ENCODE results near the gene SKI.

Gene SKI

DNA sequence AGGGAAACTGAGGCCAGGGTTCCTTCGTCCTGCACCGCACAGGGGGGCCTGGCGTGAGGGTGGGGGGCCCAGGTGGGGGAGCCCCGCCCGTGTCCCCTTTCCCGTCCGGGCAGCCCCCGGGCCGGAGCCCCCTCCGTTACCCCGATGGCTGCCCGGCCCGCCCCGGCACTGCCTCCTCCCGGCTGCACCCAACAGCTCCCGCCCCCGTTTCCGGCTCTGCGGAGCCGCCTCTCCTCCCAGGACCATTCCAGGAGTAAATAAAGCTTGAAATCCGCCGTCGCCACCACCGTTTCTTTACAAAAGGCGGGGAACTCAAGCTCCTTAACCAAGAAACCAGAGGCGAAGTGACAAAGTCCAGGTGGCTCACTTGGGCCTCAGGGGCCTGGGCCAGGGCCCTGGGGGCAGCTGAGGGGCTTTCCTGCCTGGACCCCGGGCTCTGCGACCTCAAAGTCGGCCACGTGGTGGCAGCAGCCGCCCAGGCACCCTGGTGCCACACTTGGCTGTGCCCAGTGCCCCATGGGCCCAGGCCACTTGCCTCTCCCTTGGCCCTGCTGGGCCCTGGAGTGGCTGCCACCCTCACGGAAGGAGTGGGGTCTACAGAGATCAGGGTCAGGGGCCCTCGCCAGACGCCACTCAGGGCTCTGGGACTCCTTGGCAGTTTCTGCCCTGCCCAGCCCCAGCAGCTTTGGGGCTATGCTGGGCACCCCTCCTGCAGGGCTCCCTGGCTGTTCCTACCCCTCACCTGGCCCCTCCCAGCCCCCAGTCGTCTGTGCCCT, 33.0 kb upstream of the SKI start:
- peak; percentile 81 for DNase-seq

DNA sequence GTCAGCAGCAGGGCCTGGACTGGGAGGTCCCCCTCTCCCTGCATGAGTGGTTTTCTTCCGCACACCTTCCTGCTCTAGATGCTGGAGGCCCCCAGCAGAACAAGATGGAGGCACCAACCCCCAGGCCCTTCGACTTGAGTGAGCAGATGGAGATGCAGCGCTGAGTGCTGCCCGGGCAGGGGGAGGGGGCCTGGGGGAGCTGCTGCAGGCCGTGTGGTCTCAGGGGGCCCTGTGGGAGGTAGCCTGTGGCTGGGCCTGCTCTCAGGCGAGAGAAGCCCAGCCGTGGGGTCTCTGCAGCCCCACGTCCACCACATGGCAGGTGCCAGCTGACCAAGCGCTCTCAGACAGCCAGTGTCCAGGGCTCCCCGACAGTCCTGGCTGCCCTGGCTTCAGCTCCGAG, 32.3 kb upstream of the SKI start:
- no peak for DNase-seq

DNA sequence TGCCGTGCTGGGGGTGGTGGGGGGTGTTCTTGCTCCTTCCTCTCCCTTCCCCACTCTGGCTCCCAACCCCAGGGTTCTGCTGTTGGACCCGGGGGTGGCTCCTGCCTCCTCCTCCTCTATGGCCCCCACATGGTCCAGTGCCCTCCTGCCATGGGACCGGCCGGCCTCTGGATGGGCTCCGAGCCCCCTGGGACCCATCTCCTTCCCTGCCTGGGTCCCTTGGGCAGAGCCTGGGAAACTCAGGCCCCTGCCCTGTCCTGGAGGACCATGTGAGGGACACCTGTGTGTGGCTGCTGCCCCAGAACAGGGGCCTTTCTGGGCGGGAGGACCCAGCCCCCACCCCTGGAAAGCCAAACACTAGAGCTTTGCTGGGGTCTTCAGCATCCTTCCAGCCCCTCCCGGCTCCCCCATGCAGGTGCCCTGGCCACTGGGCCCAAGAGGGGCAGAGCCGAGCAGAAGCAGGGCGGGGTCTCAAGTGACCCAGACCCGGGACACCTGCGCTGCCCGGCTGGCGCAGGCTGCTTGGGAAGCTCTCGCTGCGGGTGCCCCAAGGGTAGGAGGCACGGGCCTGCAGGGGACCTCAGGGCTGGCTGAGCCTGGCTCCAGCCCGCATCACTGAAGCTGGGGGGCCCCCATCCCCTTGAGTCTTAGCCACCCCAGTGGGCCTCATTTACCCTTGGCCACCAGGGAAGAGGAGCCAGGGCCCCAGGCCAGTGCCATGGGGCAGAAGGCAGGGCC, 31.0 kb upstream of the SKI start:
- DNase-seq = no peak

DNA sequence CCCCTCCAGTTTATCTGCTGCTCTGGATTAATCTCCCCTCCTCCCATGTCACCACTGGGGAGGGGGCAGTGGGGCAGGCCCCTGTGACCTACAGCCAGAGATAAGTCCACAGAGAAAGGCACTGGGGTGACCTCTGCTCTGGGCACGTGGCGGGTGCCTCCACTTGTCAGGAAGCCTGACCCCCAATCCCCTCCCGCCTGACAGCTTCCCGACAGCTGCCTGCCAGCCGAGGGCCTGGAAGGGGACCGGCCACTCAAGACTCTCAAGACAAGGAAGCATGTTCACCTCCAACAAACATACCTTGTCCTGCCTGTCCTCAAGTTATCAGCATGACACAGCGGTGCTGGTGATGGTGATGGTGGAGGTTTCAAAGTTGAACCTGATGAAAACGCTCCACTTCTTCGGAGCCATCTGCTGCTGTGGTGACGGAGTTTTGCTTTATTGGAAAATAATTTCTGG, 30.4 kb upstream of the SKI start:
- DNase-seq = no peak

DNA sequence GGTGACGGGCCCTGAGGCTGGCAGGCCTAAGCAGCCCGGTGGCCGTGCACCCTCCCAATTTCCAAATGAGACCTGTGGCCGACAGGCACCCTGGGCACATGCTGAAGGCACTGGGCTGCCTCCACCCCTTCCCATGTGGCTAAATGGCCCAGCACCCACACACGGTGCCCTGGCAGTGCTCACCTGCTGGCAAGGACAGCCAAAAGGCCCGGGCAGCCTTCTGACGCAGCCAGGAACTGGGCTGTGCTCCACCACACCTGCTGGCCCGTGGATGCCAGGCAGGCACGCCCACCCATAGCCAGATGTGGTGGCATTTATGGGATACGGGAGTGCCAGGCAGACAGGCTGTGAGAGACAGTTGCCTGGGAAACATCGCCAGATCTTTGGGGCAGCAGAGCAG, 29.5 kb upstream of the SKI start:
- DNase-seq = no peak

DNA sequence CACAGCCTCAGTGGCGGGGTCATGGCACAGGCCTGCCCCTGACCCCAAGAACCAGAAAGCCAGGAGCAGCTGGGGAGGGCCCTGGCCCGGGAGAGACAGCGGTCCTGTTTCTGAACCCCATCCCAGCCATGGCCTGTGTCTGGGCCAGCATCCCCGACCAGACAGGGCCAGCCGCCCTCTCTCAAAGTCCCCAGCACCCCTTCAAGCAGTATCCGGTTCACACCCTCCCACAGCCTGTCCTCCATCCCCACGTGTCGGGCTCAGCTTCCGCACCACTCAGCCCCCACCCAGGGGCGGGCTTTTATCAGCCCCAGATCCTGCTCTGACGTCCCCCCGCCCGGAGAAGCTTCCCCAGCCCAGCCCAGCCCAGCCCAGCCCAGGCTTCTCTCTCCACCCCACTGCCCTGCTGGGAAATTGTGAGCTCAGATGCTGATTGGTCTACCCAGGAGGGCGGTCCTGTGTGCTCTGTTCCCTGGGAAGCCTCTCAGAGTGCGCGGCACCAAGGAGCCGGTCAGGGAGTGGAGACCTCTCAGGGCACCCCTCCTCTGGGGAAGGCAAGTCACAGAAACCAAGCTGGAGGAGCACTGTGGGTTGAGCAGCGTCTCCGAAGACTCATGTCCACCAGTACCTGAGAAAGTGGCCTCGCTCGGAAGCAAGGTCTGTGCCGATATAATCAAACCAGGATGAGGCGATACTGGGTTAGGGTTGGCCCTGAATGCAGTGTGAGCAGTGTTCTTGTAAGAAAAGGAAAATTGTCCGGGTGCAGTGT, 28.9 kb upstream of the SKI start:
- DNase-seq = peak; percentile 88

DNA sequence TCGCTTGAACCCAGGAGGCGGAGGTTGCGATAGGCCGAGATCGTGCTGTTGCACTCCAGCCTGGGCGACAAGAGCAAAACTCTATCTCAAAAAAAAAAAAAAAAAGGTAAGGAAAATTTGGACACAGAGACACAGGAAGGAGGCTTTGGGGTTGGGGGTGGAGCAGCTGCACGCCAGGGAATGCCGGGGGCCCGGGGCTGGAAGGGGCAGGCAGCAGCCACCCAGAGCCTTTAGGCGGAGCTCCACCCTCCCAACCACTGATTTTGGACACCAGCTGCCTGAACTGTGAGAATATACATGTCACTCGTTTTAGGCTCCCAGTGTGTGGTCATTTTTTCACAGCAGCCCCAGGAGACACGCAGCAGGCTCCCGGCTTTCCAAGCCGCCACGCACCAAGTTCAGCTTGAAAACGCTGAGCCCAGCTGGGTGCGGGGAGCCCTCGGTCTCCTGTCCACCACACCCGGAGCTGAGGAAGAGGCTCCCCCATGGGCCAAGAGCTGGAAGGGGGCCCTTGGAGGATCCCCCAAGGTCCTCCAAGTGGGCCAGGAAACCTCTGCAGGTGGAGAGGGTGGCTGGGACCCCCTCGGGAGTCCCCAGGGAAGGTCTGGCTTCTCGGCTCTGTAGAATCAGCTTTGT, 27.7 kb upstream of the SKI start:
- DNase-seq = no peak

DNA sequence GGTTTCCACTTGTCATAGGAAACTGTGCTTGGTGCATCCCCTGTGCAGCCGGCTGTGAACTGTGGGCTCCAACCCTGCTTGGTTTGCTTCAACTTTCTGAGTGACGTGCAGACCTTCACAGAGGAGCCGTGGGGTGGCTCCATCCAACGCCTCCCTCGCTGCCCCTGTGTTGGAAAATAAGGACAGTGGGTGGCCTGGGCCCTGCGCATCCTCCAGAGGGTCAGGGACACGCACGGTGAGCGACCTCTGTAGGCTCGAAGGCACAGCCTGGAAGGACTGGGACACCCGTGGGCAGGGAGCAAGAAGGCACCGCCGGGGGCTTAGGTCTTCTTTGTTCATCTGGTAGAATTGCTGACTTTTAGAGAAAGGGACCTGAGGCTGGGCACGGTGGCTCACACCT, 27.1 kb upstream of the SKI start:
- DNase-seq = no peak

DNA sequence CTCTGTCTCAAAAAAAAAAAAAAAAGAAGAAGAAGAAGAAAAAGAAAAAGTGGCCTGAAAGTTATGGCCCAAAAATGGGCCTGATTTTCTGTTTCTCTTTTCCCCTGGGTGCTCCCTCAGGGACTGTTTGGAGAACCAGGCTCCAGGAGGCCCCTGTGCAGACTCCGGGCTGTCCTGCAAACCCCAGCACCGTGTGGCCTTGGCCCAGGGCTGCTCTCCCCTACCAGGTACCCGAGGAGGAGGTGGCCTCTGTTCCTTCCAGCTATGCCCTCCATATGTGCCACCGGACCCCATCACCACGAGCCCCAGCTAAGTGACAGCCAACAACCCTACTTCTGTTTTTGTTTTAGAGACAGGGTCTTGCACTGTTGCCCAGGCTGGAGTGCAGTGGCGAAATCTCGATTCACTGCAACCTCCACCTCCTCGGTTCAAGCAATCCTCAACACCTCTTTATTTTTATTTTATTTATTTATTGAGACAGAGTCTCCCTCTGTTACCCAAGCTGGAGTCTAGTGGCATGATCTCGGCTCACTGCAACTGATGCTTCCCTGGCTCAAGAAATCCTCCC, 26.0 kb upstream of the SKI start:
- no peak for DNase-seq

DNA sequence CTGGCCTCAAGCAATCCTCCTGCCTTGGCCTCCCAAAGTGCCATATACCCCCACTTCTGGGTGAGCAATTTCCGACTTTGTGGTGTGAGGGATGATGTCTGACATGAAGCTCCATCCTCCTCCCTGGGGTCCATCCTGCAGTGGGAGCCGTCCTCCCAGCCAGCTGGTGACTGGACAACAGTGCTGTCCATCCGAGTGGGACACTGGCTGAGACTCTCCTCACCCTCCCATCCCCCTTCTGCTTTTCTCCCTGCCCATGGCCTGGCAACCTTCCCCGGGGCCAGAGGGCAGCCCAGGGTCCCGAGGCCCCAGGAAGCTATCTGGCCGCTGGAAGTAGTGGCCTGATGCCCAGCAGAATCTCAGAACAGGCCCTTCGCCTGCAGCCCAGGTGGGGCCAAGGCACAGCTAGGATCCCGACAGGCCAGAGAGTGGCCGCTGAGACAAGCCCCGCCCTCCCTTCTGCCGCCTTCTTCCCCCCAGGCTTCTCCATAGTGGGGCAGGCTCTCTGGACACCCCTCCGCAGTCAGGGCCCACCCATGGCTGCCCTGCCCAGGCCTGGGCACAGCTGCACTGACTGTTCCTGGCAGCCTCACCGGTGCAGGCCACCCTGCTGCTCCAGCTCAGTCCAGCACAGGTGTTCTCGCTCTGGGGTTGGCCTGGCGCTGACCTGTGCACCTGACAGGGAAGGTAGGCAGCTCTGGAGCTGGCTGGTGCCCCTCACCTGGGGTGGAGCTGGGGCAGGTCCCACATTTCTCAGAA, 25.1 kb upstream of the SKI start:
- DNase-seq = no peak

DNA sequence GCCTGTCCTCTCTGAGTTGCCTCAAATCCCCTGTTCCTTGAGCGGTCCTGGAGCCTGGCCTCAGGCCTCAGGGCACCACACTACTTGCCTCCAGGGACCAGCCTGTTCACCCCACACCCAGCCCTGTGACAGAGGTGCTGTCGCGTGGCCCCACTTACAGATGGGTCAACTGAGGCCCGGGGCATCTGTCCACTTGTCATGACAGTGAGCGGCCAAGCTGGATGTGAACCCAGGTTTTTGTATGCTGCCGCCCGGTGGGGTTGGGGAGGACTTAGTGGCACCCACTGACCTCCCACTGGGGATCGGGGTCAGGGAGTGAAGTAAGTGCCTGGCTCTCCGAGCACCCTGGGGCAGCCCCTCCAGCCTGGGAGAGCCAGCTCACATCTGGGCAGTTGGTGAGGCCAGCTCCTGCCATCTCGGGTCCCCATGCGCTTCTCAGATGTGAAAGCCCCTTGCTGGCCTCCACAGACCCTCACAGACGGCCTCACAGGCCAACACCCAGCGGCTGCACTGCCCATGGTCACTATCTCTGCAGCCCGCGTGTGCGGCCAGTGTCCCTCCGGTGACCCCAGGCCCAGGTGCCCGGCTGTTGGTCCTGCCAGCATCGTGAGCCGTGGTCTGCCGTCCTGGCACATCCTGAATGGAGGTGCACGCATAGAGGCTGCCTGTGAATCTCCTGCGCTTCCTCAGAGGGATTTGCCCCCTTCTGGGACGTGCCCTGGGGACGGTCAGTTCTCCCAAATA, 24.3 kb upstream of the SKI start:
- no peak for DNase-seq

DNA sequence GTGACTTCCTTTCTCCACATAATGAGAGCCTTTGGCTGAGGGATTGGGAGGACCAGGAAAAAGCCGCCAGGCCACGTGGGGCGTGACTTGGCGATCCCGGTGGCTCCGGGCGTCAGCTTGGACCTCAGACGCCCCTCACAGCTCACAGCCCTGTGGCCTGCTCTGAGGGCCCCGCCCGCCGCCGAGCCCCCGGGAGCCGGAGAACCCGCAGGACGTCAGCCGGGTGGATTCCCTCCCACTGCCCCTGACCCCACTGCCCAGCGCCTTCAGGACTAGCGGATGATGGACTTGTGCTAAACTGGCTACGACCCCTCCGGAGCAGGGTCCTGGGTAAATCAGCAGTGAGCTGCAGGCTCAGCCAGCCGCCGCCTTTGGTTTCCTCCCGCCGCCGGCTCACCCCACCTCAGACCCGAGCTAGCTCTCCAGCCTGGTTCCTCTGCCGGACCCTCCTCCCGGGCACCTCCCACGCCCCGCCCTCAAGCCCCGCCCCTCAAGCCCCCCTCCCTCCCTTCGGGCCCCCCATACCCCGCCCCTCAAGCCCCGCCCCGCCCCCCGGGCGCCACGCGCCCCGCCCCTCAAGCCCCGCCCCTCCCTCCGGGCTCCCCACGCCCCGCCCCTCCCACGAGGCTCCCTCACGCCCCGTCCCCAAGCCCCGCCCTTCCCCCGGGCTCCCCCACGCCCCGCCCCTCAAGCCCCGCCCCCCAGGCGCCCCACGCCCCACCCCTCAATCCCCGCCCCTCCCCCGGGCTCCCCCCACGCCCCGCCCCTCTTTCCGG, 23.5 kb upstream of the SKI start:
- DNase-seq = peak; percentile 38

DNA sequence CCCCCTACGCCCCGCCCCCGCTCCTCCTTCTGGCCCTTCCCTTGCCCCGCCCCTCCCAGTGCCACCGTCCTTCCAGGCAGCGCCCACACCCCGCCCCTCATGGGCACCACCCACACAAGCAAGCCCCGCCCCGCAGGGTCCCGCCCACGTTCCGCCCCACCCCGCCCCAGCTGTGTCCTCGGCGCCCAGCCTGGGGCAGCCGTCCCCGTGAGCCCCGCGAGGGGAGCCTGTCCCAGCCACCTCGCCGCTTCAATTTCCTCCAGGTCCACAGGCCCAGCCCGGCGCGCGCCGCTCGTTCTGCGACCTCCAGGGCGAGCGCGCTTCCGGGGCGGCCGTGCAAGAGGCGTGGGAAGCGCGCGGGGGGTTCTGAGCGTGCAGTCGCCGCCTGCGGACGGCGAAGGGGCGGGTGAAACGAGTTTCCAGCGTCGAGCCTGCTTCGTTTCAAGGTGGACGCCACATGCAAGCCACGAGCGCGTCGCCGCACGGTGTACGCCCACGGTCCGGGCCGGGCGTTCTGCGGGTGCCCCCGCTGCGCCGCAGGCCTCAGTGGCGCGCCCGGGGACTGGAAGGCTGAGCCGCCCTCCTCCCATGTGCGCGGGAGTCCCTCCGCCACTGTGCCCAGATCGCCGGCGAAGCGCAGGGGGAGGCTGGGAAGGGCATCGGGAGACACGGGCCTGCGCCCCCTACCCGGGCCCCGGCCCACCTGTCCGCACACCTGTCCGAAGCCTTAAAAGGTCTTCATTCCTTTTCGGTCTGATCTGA, 22.7 kb upstream of the SKI start:
- peak; percentile 63 for DNase-seq

DNA sequence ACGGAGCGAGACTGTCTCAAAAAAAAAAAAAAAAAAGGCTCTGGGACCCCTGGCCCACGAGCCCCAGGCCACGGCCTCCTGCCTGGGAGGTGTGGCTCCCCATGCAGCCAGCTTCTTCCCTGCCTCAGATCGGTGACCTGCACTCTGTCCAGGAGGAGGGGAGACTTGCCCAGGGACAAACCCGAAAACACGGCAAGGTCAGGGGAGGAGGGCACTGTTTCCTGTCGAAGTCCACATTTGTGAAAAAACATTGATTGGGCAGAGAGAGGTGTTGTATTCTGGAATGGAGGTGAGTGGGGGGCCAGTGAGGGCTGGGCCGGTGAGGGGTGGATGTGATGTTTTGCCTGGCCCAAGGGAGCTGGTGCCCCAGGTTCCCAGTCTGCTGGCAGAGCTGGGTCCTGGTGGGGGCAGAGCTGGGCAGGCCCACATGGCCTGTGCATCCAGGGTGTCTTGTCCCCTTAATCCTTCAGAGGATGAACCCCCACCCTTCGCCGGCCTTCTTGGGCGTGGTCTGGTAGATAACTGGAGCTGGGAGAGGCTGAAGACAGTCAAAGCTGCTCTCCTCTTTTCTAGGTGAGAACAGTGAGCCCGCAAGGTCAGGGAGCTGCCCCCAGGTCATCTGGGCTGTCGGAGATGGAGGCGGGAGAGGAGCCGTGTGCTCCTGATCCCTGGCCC, 21.2 kb upstream of the SKI start:
- no peak for DNase-seq

DNA sequence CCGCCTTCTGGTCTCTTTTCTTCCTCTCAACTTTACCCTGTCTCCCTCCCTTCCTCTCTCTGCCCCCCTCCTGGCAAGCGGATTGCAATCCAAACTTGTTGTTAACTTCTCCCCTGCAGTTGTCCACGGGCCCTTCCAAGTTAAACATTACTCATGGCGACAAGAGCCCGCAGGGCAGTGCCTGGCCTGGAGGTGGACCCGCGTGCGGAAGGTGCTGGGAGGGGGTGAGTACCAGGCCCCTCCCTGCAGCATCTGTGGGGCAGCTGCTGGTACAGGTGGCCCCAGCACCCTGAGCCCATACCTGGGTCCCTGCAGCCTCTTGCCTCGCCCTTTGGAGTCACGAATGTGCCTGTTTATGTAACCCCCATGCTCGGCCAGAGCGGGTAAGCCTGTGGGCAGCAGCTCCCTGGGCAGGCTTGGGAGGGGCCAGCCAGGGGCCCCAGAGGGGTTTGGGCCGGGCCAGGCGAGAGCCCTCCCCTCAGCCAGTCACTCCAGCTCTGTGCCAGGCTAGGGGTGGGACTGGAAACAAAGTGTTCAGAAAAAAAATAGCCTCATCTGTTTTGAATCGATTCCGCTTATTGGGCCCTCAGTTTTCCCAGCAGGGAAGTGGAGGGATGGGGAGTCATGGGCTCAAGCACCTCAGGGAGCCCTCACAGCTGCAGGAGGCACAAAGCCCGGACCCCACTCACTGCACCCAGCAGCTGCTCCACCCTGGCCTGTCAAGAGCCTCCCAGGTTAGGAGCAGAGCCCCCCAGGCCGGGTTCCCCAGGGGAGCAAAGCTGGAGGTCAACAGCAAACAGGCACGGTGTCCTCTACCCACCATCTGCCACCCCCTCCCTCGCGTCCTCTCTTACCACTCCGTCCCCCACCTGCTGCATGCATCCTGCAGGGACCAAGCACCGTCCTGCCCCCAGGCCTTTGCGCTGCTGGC, 19.5 kb upstream of the SKI start:
- peak; percentile 78 for DNase-seq

DNA sequence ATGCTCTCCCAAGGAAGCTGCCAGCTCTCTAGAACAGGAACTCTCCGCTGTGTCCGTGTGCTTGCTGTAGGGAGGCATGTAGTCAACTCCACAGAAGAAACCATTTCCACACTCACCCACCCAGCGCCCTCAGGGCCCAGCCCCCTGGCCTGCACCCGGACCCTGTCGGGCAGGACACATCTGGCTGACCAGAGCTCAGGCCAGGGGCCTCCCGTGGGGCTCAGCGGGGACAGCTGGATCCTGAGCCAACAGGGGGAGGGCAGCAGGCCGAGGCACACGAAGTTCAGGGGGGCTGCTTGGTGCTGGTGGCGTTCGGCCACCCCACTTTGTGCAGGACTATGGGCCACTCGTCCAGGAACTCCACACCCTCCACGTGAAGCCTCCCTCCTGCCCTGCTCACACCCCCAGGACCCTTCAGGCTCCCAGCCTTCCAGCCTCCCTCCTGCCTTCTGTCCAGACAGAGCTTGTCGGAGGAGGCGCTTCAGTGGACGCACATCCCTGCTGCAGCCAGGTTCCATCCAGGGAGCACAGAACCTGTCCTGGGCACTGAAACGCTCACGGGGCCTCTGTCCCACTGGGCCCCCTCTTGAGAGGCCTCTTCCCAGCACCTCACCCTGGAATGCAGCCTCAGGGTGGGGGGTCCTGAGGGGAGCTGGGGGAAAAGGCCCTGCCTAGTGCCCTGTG, 18.6 kb upstream of the SKI start:
- no peak for DNase-seq

DNA sequence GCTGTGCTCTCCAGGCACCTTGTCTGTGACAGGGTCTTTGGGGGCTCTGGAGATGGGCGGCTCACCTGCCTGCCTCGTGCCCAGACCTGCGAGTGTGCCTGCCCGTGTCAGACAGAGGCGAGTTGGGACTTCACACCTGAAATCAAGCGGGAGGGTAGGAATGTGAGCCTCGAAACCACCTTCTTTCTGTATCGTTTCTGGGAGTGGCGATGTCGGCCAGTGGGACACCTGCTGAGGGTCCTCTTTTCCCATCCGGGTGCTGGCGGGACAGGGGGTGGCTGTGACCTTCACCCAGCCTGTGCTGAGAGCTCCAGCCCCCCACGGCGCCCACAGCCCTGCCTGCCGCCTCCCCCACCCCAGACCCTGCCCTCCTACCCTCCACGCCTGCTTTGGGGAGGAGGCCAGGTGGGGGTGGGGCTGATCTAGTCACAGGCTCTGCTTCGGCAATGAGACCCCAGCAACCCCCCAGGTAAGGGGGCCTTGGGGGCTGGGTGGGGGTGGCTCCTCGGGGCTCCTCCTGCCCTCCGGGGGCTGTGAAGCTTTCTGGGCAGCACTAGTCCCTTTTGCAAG, 17.9 kb upstream of the SKI start:
- no peak for DNase-seq

All from NCI-H226 (cell line).